GM19395 (cell line): ENCODE data around the gene CDH24.

Source experiments
- ATAC-seq: cut with Tn5 transposase; IDR thresholded peaks from one replicate; pipeline ENCODE4 v1.9.1; 2021; ENCODE audit warnings: mild to moderate bottlenecking, moderate library complexity; ENCODE audit not compliant: unreplicated experiment

CDH24 gene

GRCh38 chr14:23056956-23057756 is at the start of gene CDH24:
Gene CDH24, minus strand, starts transcription at chr14:23057520. Its CDS starts 1,787 bp downstream, at chr14:23055733.
- ATAC-seq: peak; percentile 52

- no peak for ATAC-seq
Observed at GRCh38 chr14:23106747-23107045, 49.4 kb upstream of the CDH24 start.

GRCh38 chr14:23105348-23105824 is 48.1 kb upstream of the CDH24 start:
- ATAC-seq: no peak

GRCh38 chr14:23104591-23105347 is 47.4 kb upstream of the CDH24 start, which contains the start of gene CIROP:
Gene CIROP, minus strand, starts transcription at chr14:23104989. Its CDS starts 69 bp downstream, at chr14:23104920.
- no peak for ATAC-seq

GRCh38 chr14:23104070-23104590 is 46.8 kb upstream of the CDH24 start:
- ATAC-seq: no peak

- ATAC-seq: no peak
Observed at GRCh38 chr14:23103581-23103980, 46.3 kb upstream of the CDH24 start.

GRCh38 chr14:23102801-23103200 is 45.5 kb upstream of the CDH24 start:
- no peak for ATAC-seq

GRCh38 chr14:23101986-23102625 is 44.8 kb upstream of the CDH24 start:
- ATAC-seq: no peak

GRCh38 chr14:23101213-23101970 is 44.1 kb upstream of the CDH24 start:
- no peak for ATAC-seq

GRCh38 chr14:23099212-23099861 is 42.0 kb upstream of the CDH24 start:
- no peak for ATAC-seq

- no peak for ATAC-seq
Observed at GRCh38 chr14:23097786-23098185, 40.5 kb upstream of the CDH24 start.

- peak; percentile 95 for ATAC-seq
Observed at GRCh38 chr14:23095196-23096108, 38.1 kb upstream of the CDH24 start, which contains the start of gene C14orf119. Gene C14orf119, plus strand, starts transcription at chr14:23095505. Its CDS starts 2,154 bp downstream, at chr14:23097659.

GRCh38 chr14:23094666-23095195 is 37.4 kb upstream of the CDH24 start, which contains the start of gene ACIN1:
Gene ACIN1, minus strand, starts transcription at chr14:23095136. Its CDS starts 24 bp downstream, at chr14:23095112.
- ATAC-seq: peak; percentile 37

GRCh38 chr14:23093991-23094665 is 36.8 kb upstream of the CDH24 start:
- ATAC-seq: no peak

- ATAC-seq: no peak
Observed at GRCh38 chr14:23093526-23093925, 36.2 kb upstream of the CDH24 start.

- no peak for ATAC-seq
Observed at GRCh38 chr14:23093104-23093503, 35.8 kb upstream of the CDH24 start.

- no peak for ATAC-seq
Observed at GRCh38 chr14:23091294-23092225, 34.2 kb upstream of the CDH24 start.
